Measurements from ENCODE around the gene XDH. TPM values are rescaled to one million over a fixed set of nuclear protein-coding genes. Genes with fewer than 3 reads are reported as not detected.

Gene XDH
- total RNA-seq, 1 donor from 2014 or later, result 0.49 TPM

DNA sequence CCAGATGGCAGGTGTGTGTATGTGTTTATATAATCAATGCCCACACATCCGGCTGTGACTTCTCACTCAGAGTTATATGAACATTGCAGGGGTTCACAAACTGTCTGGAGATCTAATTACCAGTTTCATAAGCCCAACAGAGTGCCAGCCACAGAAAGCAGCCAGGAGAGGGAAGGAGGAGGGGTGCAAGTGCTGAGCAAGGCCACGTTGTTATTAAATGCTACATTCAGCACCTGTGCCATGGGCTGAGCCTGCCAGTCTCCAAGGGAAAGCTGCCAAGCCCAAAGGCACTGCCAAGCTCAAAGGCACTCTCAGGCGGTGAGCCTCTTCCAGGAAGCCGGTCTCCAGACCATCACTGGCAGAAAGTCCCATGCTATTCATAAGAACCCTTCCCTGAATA lies 17.4 kb downstream of the XDH start:
- Histone ChIP-seq H3K27me3 (no peaks in the 10 kb centered on the region), H3K4me3 (no peak overlapping the region), H3K9me3 (no peaks in the 10 kb centered on the region), H3K36me3 (no peaks in the 10 kb centered on the region), H3K27ac (no peak overlapping the region), H3K4me1 (no peaks in the 10 kb centered on the region)
- TF ChIP-seq POLR2AphosphoS5 (IDR thresholded peaks at IDR 0.05; ENCODE audit: insufficient read depth in 1 of 2, low read depth in 1 of 2) (no peak), POLR2A (IDR thresholded peaks at IDR 0.05) (no peak)
- TF ChIP-seq, protein P1, sequence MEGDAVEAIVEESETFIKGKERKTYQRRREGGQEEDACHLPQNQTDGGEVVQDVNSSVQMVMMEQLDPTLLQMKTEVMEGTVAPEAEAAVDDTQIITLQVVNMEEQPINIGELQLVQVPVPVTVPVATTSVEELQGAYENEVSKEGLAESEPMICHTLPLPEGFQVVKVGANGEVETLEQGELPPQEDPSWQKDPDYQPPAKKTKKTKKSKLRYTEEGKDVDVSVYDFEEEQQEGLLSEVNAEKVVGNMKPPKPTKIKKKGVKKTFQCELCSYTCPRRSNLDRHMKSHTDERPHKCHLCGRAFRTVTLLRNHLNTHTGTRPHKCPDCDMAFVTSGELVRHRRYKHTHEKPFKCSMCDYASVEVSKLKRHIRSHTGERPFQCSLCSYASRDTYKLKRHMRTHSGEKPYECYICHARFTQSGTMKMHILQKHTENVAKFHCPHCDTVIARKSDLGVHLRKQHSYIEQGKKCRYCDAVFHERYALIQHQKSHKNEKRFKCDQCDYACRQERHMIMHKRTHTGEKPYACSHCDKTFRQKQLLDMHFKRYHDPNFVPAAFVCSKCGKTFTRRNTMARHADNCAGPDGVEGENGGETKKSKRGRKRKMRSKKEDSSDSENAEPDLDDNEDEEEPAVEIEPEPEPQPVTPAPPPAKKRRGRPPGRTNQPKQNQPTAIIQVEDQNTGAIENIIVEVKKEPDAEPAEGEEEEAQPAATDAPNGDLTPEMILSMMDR (IDR thresholded peaks at IDR 0.05), result no peak
- no peak for DNase-seq (ENCODE audit: extremely low spot score in 2 of 2)
- intact Hi-C loops (cut with DNase I), result no loop called here

DNA sequence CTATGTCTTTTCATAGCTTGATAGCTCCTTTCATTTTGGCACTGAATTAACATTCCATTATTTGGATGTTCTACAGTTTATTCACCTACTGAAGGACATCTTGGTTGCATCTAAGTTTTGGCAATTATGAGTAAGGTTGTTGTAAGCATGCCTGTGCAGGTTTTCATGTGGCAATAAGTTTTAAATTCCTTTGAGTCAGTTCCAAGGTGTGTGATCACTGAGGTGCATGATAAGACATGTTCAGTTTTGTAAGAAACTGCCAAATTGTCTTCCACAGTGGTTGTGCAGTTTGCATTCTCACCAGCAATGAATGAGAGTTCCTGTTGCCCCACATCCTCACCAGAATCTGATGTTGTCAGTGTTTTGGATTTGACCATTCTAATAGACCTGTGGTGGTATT lies 24.2 kb downstream of the XDH start:
- H3K27ac ChIP-seq, result no peak overlapping the region
- no peak overlapping the region for H3K4me3 ChIP-seq
- intact Hi-C loops (cut with DNase I), result no loop called here
- no peaks in the 10 kb centered on the region for H3K9me3 ChIP-seq
- TF ChIP-seq POLR2AphosphoS5 (IDR thresholded peaks at IDR 0.05; ENCODE audit: insufficient read depth in 1 of 2, low read depth in 1 of 2) (peak in 1 of 2 donors; percentile 78), POLR2A (IDR thresholded peaks at IDR 0.05) (no peak)
- TF ChIP-seq, protein P1 (IDR thresholded peaks at IDR 0.05), result no peak
- peak in 1 of 2 donors; percentile 77 for DNase-seq (ENCODE audit: extremely low spot score in 2 of 2)
- H3K27me3 ChIP-seq, result no peaks in the 10 kb centered on the region
- H3K4me1 ChIP-seq, result no peaks in the 10 kb centered on the region
- H3K36me3 ChIP-seq, result no peaks in the 10 kb centered on the region

DNA sequence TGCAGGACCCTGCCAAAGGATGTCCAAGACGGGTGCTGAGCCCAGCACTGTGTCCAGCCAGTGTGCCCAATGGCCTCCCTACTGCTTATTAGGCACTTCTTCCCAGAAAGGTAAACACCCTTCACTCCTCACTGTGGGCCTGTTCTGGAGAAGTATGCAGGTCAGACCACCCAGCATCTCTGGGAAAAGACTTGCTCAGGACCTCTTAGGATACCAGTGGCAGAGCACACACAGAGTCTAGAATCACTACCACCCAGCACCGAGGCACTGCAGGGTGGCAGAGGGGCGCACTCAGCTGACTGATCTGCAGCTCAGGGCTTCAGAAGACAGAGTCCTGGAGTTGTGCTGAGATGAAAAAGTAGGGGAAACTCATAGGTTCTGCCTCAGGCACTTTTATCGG lies 25.8 kb downstream of the XDH start:
- H3K27ac ChIP-seq, result no peak overlapping the region
- TF ChIP-seq POLR2A (IDR thresholded peaks at IDR 0.05) (no peak), POLR2AphosphoS5 (IDR thresholded peaks at IDR 0.05; ENCODE audit: insufficient read depth in 1 of 2, low read depth in 1 of 2) (no peak)
- TF ChIP-seq, protein P1 (IDR thresholded peaks at IDR 0.05), result no peak
- H3K27me3 ChIP-seq, result no peaks in the 10 kb centered on the region
- H3K36me3 ChIP-seq, result no peaks in the 10 kb centered on the region
- no peak overlapping the region for H3K4me3 ChIP-seq
- DNase-seq (ENCODE audit: extremely low spot score in 2 of 2), result peak in 1 of 2 donors; percentile 77
- no peaks in the 10 kb centered on the region for H3K9me3 ChIP-seq
- intact Hi-C loops (cut with DNase I), result no loop called here
- H3K4me1 ChIP-seq, result no peaks in the 10 kb centered on the region

DNA sequence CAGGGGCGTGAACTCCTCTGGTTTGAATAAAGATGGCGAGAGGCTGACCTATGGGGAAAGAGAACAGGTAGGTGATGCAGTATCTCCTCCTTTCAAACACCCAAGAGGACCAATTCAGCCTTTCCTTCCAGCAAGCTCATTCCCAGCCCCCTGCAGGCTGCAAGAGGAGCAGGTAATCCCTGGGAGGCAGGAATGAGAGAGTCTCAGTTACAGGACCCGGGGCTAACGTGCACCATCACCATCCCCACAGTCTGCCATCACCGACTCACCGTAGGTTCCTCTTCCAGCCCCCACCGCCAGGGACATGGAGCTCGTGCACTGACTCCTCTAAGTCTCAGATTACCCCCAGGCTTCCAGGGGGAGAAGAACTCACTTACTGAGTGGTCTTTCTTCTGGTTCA lies 26.7 kb downstream of the XDH start:
- Histone ChIP-seq H3K4me3 (no peak overlapping the region), H3K27me3 (no peaks in the 10 kb centered on the region), H3K9me3 (no peaks in the 10 kb centered on the region), H3K4me1 (no peaks in the 10 kb centered on the region), H3K27ac (no peak overlapping the region), H3K36me3 (no peaks in the 10 kb centered on the region)
- intact Hi-C loops (cut with DNase I), result no loop called here
- TF ChIP-seq POLR2A (IDR thresholded peaks at IDR 0.05), result no peak
- TF ChIP-seq, protein P1 (IDR thresholded peaks at IDR 0.05), result no peak
- no peak for TF ChIP-seq POLR2AphosphoS5 (IDR thresholded peaks at IDR 0.05; ENCODE audit: insufficient read depth in 1 of 2, low read depth in 1 of 2)
- peak in 1 of 2 donors; percentile 81 for DNase-seq (ENCODE audit: extremely low spot score in 2 of 2)

DNA sequence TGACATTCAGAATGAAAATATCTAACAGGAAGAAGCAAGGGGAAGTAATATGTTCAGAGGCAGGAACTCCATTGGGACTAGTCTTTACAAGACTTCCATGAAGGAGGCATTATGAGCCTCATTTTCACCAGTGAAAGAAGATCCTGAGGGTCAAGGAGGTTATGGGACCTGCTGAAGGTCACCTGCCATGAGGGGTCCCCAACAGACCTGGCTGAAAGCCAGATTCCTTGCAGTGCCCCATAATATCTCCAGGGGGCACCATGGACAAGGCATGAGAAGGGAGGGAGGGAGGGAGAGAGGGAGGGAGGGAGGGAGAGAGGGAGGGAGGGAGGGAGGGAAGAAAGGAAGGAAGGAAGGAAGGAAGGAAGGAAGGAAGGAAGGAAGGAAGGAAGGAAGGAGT lies 27.9 kb downstream of the XDH start:
- Histone ChIP-seq H3K27me3 (no peaks in the 10 kb centered on the region), H3K36me3 (no peaks in the 10 kb centered on the region), H3K4me3 (no peak overlapping the region), H3K27ac (no peak overlapping the region), H3K9me3 (no peaks in the 10 kb centered on the region), H3K4me1 (no peaks in the 10 kb centered on the region)
- DNase-seq (ENCODE audit: extremely low spot score in 2 of 2), result peak in 1 of 2 donors; percentile 56
- TF ChIP-seq POLR2A (IDR thresholded peaks at IDR 0.05), result no peak
- intact Hi-C loops (cut with DNase I), result no loop called here
